Activated naive CD4-positive, alpha-beta T cell treated with anti-CD3 and anti-CD28 coated beads, Interleukin-2, amount 10 ng/mL, durations not matched to agents 7 days and 5 days (primary cell): ENCODE results near the gene ANO7.

Experiments
- CTCF ChIA-PET: fragments of 350-600 bp; sonication (Branson Sonifier 250); formaldehyde crosslinking; loops from one replicate; lab custom pipeline; 2021; ENCODE audit warnings: antibody characterized with exemption; lab: Charles Lee
- DNase-seq: peaks from one replicate; pipeline ENCODE4 v3.0.0-alpha.2; 2020
- H3K27ac Mint-ChIP-seq: one replicate; pipeline ENCODE4 v1.8.0; 2021; ENCODE audit warnings: mild to moderate bottlenecking, moderate library complexity, mixed read lengths
- H3K27me3 Mint-ChIP-seq: one replicate; pipeline ENCODE4 v1.8.0; 2021; ENCODE audit warnings: mild to moderate bottlenecking, mixed read lengths
- H3K36me3 Mint-ChIP-seq: one replicate; pipeline ENCODE4 v1.8.0; 2021; ENCODE audit warnings: mixed read lengths
- H3K4me1 Mint-ChIP-seq: one replicate; pipeline ENCODE4 v1.8.0; 2021; ENCODE audit warnings: mixed read lengths
- H3K4me3 Mint-ChIP-seq: one replicate; pipeline ENCODE4 v1.8.0; 2021; ENCODE audit warnings: mild to moderate bottlenecking, moderate library complexity, mixed read lengths
- H3K9me3 Mint-ChIP-seq: one replicate; pipeline ENCODE4 v1.8.0; 2021; ENCODE audit warnings: mixed read lengths

Gene ANO7

DNA sequence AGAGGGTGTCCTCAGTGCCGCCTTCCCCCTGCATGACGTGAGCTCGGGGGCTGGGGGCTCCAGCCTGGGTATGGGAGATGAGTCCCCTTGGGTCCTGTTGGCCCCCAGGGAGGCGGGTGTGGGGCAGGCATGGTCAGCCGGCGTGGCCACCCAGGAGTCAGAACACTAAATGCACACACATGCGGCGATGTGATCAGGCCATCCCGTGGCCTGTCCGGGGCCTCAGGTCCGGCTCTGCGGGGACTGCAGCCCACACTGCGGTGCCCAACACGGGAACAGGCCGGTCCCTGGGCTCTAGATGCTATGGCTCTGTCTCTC is 13.8 kb downstream of the ANO7 start:
- H3K36me3 Mint-ChIP-seq, result no peaks in the 10 kb centered on the region
- H3K27ac Mint-ChIP-seq, result no peak overlapping the region
- CTCF ChIA-PET, result no interaction called here
- no peaks in the 10 kb centered on the region for H3K4me1 Mint-ChIP-seq
- H3K4me3 Mint-ChIP-seq, result no peak overlapping the region
- no peaks in the 10 kb centered on the region for H3K27me3 Mint-ChIP-seq
- no peak for DNase-seq
- H3K9me3 Mint-ChIP-seq, result no peaks in the 10 kb centered on the region

DNA sequence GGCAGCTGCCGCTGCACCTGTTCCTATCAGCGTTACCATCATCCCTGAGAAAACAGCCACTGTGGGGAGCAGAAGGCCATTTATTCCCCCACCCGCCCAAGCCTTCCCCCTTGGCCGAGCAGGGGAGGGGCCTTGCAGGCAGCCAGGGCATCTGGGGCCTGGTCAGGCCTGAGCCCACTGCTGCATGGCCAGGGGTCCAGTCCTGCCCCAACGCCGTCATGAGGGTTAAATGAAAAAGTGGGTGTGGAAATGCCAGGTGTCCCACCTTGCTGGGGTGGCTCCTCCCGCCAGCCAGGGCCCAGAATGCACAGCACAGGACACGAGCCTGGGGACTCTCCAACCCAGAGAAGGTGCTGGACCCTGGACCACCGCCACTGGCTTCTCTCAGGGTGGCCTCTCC is 14.2 kb downstream of the ANO7 start:
- no peak for DNase-seq
- H3K27ac Mint-ChIP-seq, result no peak overlapping the region
- no peak overlapping the region for H3K4me3 Mint-ChIP-seq
- H3K27me3 Mint-ChIP-seq, result no peaks in the 10 kb centered on the region
- no peaks in the 10 kb centered on the region for H3K36me3 Mint-ChIP-seq
- H3K4me1 Mint-ChIP-seq, result no peaks in the 10 kb centered on the region
- no peaks in the 10 kb centered on the region for H3K9me3 Mint-ChIP-seq
- CTCF ChIA-PET, result interaction anchor here (0.7 kb wide), 1 partner anchor 815 kb away, joined by 3 read pairs; no protein-coding TSS in a partner anchor

GRCh38 chr2:241203218-241204009 is 14.9 kb downstream of the ANO7 start:
- CTCF ChIA-PET, result interaction anchor here (0.7 kb wide), 1 partner anchor 815 kb away, joined by 3 read pairs; no protein-coding TSS in a partner anchor
- H3K36me3 Mint-ChIP-seq, result no peaks in the 10 kb centered on the region
- no peak overlapping the region for H3K27ac Mint-ChIP-seq
- H3K4me1 Mint-ChIP-seq, result no peaks in the 10 kb centered on the region
- no peak for DNase-seq
- H3K4me3 Mint-ChIP-seq, result no peak overlapping the region
- H3K27me3 Mint-ChIP-seq, result no peaks in the 10 kb centered on the region
- no peaks in the 10 kb centered on the region for H3K9me3 Mint-ChIP-seq

DNA sequence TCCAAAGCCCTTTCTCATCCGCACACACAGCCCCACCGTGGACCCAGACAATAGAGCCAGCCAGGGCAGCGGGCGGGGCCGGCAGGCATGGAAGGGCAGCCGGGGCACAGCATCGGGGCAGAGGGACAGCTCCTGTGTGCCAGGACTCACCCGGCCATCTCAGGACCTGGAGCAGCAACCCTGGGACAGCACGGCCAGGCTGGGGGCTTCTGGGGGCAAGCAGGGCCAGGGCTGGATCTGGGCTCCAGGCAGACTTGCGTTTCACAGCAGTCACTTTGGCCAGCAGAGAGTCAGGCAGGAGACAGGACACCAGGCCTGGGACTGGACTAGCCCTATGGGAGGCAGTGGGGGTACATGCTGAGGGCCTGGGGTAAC is 15.5 kb downstream of the ANO7 start:
- Mint-ChIP-seq H3K9me3 (no peaks in the 10 kb centered on the region), H3K36me3 (no peaks in the 10 kb centered on the region), H3K27ac (no peak overlapping the region), H3K4me1 (no peaks in the 10 kb centered on the region), H3K27me3 (no peaks in the 10 kb centered on the region), H3K4me3 (no peak overlapping the region)
- CTCF ChIA-PET, result no interaction called here
- no peak for DNase-seq

GRCh38 chr2:241204490-241204889 is 16.0 kb downstream of the ANO7 start:
- CTCF ChIA-PET, result no interaction called here
- Mint-ChIP-seq H3K4me3 (no peak overlapping the region), H3K27me3 (no peaks in the 10 kb centered on the region), H3K36me3 (no peaks in the 10 kb centered on the region), H3K27ac (no peak overlapping the region), H3K4me1 (no peaks in the 10 kb centered on the region), H3K9me3 (no peaks in the 10 kb centered on the region)
- no peak for DNase-seq

GRCh38 chr2:241205086-241205485 is 16.6 kb downstream of the ANO7 start:
- DNase-seq, result no peak
- H3K27ac Mint-ChIP-seq, result no peak overlapping the region
- H3K27me3 Mint-ChIP-seq, result peaks cover under 1% of the 10 kb centered on the region
- no peak overlapping the region for H3K4me3 Mint-ChIP-seq
- no peaks in the 10 kb centered on the region for H3K4me1 Mint-ChIP-seq
- CTCF ChIA-PET, result no interaction called here
- H3K36me3 Mint-ChIP-seq, result no peaks in the 10 kb centered on the region
- H3K9me3 Mint-ChIP-seq, result no peaks in the 10 kb centered on the region

DNA sequence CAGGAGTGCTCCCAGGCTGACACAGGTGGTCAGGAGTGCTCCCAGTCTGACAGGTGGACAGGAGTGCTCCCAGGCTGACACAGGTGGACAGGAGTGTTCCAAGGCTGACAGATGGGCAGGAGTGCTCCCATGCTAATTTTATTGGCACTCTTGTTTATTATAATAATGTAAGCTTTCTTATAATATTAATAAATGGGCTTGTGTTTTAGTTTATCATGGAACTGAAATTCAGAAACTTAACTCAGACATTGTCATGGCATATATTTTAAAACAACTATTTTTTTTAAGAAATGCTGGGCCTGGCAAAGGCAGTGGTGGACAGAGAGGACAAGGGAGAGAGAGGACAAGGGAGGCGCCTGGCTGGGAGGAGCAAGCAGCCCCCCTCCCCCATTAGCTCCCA is 18.7 kb downstream of the ANO7 start:
- Mint-ChIP-seq H3K4me1 (no peaks in the 10 kb centered on the region), H3K4me3 (no peak overlapping the region), H3K36me3 (no peaks in the 10 kb centered on the region), H3K27me3 (peaks cover 19% of the 10 kb centered on the region), H3K9me3 (no peaks in the 10 kb centered on the region), H3K27ac (no peak overlapping the region)
- no peak for DNase-seq
- CTCF ChIA-PET, result no interaction called here

DNA sequence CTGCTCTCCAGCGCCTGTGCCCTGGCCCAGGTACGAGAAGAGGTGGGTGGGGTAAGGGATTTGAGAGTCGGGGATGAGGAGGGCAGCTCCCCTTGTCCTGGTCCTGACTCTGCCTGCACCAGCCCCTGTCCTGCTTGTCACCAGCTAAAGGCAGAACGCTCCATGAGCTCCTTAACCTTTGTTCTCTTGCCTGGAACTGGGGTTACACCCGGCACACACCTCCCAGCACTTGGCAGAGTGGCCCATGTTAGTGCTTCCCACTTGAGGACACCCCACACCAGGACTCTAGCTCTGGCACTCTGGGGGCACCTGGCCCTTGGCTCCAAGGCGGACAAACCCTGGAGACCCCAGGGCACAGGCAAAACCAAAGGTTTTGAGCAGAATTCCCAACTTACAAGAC is 19.2 kb downstream of the ANO7 start:
- Mint-ChIP-seq H3K4me1 (no peaks in the 10 kb centered on the region), H3K27ac (no peak overlapping the region)

GRCh38 chr2:241208058-241208457 is 19.6 kb downstream of the ANO7 start:
- Mint-ChIP-seq H3K4me1 (no peaks in the 10 kb centered on the region), H3K9me3 (no peaks in the 10 kb centered on the region), H3K4me3 (no peak overlapping the region), H3K27me3 (peaks cover 25% of the 10 kb centered on the region), H3K27ac (no peak overlapping the region), H3K36me3 (no peaks in the 10 kb centered on the region)
- CTCF ChIA-PET, result no interaction called here
- no peak for DNase-seq

More for the DNA sequence above, 19.2 kb downstream of the ANO7 start:
- no peaks in the 10 kb centered on the region for H3K9me3 Mint-ChIP-seq
- no peak overlapping the region for H3K4me3 Mint-ChIP-seq
- no peaks in the 10 kb centered on the region for H3K36me3 Mint-ChIP-seq
- CTCF ChIA-PET, result no interaction called here
- H3K27me3 Mint-ChIP-seq, result peaks cover 24% of the 10 kb centered on the region
- DNase-seq, result no peak

DNA sequence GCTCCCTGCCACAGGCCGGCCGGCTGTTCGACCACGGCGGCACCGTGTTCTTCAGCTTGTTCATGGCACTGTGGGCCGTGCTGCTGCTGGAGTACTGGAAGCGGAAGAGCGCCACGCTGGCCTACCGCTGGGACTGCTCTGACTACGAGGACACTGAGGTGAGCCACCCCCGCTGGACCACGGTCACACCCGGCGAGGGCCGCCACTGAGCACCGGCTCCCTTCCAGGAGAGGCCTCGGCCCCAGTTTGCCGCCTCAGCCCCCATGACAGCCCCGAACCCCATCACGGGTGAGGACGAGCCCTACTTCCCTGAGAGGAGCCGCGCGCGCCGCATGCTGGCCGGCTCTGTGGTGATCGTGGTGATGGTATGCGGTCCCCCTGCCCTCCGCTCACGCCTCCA is 20.8 kb downstream of the ANO7 start:
- no peak overlapping the region for H3K27ac Mint-ChIP-seq
- no peak overlapping the region for H3K4me3 Mint-ChIP-seq
- no peak for DNase-seq
- H3K9me3 Mint-ChIP-seq, result no peaks in the 10 kb centered on the region
- CTCF ChIA-PET, result no interaction called here
- H3K36me3 Mint-ChIP-seq, result no peaks in the 10 kb centered on the region
- peaks cover 29% of the 10 kb centered on the region for H3K27me3 Mint-ChIP-seq
- H3K4me1 Mint-ChIP-seq, result no peaks in the 10 kb centered on the region

DNA sequence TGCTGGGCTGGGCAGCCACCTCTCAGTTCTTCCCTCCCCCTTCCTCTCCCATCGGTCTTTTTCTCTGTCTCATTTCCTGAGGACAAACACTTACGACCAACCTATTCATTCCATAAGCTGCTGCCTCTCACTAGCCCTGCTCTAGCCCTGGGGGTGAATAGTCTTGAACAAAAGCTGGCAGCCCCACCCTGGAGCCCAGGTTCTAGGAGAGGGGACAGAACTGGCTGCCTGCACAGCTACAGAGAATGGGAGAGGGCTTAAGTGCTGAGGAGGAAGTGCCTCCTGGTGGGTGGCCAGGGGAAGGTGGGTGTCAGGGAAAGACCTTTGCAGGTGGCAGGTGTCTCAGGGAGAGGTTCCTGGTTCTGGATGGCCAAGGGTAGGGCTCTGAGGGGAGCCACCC is 22.8 kb downstream of the ANO7 start:
- no peaks in the 10 kb centered on the region for H3K9me3 Mint-ChIP-seq
- no peaks in the 10 kb centered on the region for H3K4me1 Mint-ChIP-seq
- no peak overlapping the region for H3K4me3 Mint-ChIP-seq
- H3K27me3 Mint-ChIP-seq, result peaks cover 50% of the 10 kb centered on the region
- CTCF ChIA-PET, result no interaction called here
- no peak overlapping the region for H3K27ac Mint-ChIP-seq
- H3K36me3 Mint-ChIP-seq, result no peaks in the 10 kb centered on the region
- DNase-seq, result no peak

DNA sequence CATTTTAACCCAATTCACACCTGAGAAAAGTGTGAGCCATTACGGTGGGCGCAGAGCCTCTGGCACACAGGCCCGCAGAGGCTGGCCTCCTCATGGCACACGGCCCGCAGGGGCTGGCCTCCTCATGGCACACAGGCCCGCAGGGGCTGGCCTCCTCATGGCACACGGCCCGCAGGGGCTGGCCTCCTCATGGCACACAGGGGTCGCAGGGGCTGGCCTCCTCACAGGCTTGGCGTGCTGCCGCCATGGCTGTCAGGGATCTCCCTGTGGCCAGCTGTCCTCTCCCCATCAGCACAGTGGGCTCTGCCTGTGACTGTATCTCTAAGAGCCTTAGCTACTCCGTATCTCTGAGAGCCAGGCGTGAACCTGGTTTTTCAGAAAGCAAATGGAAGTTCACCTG is 24.6 kb downstream of the ANO7 start:
- no peak overlapping the region for H3K27ac Mint-ChIP-seq
- no peaks in the 10 kb centered on the region for H3K36me3 Mint-ChIP-seq
- H3K4me1 Mint-ChIP-seq, result no peaks in the 10 kb centered on the region
- CTCF ChIA-PET, result interaction anchor here (0.7 kb wide), 1 partner anchor 327 kb away, joined by 4 read pairs; no protein-coding TSS in a partner anchor
- DNase-seq, result no peak
- H3K4me3 Mint-ChIP-seq, result no peak overlapping the region
- no peaks in the 10 kb centered on the region for H3K9me3 Mint-ChIP-seq
- peaks cover 66% of the 10 kb centered on the region for H3K27me3 Mint-ChIP-seq

DNA sequence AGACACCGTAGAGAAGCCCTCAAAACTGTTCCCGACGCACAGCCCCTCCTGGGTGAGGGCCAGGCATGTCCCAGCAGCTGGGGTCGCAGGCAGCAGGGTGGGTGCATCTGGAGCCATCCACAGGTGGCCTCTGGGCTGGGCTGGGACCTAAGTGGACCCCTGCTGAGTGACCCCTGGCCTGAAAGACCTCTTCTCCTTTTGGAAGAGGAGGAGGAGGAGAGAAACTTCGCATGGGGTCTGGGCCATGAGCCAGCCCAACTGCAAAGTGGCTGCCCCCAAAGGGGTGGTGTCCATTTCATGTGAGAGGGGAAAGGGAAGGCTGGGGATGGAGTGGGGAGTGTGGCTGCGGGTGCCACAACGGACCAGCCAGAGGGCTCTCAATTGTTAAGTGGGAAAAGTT is 25.1 kb downstream of the ANO7 start:
- CTCF ChIA-PET, result interaction anchor here (0.7 kb wide), 1 partner anchor 327 kb away, joined by 4 read pairs; no protein-coding TSS in a partner anchor
- Mint-ChIP-seq H3K4me3 (no peak overlapping the region), H3K27ac (no peak overlapping the region), H3K9me3 (no peaks in the 10 kb centered on the region), H3K27me3 (peaks cover 71% of the 10 kb centered on the region), H3K36me3 (no peaks in the 10 kb centered on the region), H3K4me1 (peaks cover 2% of the 10 kb centered on the region)
- no peak for DNase-seq

- H3K27me3 Mint-ChIP-seq, result peaks cover 76% of the 10 kb centered on the region
- no peak for DNase-seq
- CTCF ChIA-PET, result no interaction called here
Measured at GRCh38 chr2:241214209-241214608, 25.7 kb downstream of the ANO7 start.

DNA sequence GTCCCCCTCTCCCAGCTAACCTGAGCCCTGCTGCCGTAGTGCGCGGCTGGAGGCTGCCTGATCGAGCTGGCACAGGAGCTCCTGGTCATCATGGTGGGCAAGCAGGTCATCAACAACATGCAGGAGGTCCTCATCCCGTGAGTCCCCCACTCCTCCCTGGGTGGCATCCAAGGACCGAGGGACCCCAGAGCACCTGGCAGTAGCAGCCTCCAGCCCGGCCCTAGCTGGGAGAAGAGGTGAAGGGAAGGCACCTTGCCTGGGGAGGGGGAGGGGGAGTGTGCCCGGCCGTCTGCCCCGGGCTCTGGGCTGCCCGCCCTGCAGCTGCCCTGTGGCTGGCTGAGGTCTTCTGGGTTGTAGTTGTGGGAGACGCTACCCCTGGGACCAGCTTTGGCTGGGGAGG is 26.3 kb downstream of the ANO7 start:
- Mint-ChIP-seq H3K4me1 (peaks cover 9% of the 10 kb centered on the region), H3K4me3 (no peak overlapping the region), H3K27ac (no peak overlapping the region), H3K27me3 (peaks cover 81% of the 10 kb centered on the region), H3K9me3 (no peaks in the 10 kb centered on the region), H3K36me3 (no peaks in the 10 kb centered on the region)
- no peak for DNase-seq
- CTCF ChIA-PET, result no interaction called here

More at GRCh38 chr2:241214209-241214608, 25.7 kb downstream of the ANO7 start:
- Mint-ChIP-seq H3K27ac (no peak overlapping the region), H3K4me1 (peaks cover 9% of the 10 kb centered on the region), H3K9me3 (no peaks in the 10 kb centered on the region), H3K4me3 (no peak overlapping the region), H3K36me3 (no peaks in the 10 kb centered on the region)
